HEK293T (cell line): ENCODE results near the gene OR2V2.

ENCODE experiments used
- ELF4 ChIP-seq: fragments of 450-650 bp; IDR thresholded peaks from 2 replicates; pipeline ENCODE4 v1.6.1; 2017; ENCODE audit warnings: antibody characterized with exemption
- FOXA1 ChIP-seq: fragments of 450-650 bp; IDR thresholded peaks from 2 replicates; pipeline ENCODE4 v1.6.1; 2016; ENCODE audit warnings: mild to moderate bottlenecking
- NFRKB ChIP-seq: fragments of 450-650 bp; IDR thresholded peaks from 2 replicates; pipeline ENCODE4 v1.6.1; 2016; ENCODE audit warnings: mild to moderate bottlenecking, moderate library complexity
- SP1 ChIP-seq: fragments of 450-650 bp; IDR thresholded peaks from 2 replicates; pipeline ENCODE4 v1.6.1; 2017
- ZNF384 ChIP-seq: fragments of 450-650 bp; IDR thresholded peaks from 2 replicates; pipeline ENCODE4 v1.6.1; 2016
- TF ChIP-seq, protein P1 (sequence below): fragments of 450-650 bp; IDR thresholded peaks from 2 replicates; pipeline ENCODE4 v1.6.1; 2016

GRCh38 chr5:181134259-181134658 is 13.1 kb upstream of the OR2V2 start:
- TF ChIP-seq, protein P1, sequence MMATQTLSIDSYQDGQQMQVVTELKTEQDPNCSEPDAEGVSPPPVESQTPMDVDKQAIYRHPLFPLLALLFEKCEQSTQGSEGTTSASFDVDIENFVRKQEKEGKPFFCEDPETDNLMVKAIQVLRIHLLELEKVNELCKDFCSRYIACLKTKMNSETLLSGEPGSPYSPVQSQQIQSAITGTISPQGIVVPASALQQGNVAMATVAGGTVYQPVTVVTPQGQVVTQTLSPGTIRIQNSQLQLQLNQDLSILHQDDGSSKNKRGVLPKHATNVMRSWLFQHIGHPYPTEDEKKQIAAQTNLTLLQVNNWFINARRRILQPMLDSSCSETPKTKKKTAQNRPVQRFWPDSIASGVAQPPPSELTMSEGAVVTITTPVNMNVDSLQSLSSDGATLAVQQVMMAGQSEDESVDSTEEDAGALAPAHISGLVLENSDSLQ, result no peak
- TF ChIP-seq FOXA1 (no peak), SP1 (no peak), ZNF384 (no peak), NFRKB (no peak), ELF4 (no peak)
